Stimulated activated CD8-positive, alpha-beta memory T cell treated with anti-CD3 and anti-CD28 coated beads, Interleukin-12 subunit alpha, Interleukin-12 subunit beta, amount 100 ng/mL, for 24 hours (primary cell): ENCODE measurements around the gene SSU72.

Experiments
- DNase-seq: peaks from one replicate; pipeline ENCODE4 v3.0.0-alpha.2; 2020; ENCODE audit errors: extremely low read depth

Gene SSU72

GRCh38 chr1:1610796-1611195 is 36.1 kb upstream of the SSU72 start:
- DNase-seq, result no peak

GRCh38 chr1:1609822-1610485 is 35.3 kb upstream of the SSU72 start:
- no peak for DNase-seq

GRCh38 chr1:1606232-1606631 is 31.6 kb upstream of the SSU72 start:
- DNase-seq, result no peak

GRCh38 chr1:1605724-1606123 is 31.1 kb upstream of the SSU72 start:
- no peak for DNase-seq

GRCh38 chr1:1605034-1605591 is 30.4 kb upstream of the SSU72 start:
- DNase-seq, result no peak

- no peak for DNase-seq
Measured at GRCh38 chr1:1604374-1605033, 29.8 kb upstream of the SSU72 start.

- DNase-seq, result no peak
Measured at GRCh38 chr1:1603671-1604373, 29.2 kb upstream of the SSU72 start.

GRCh38 chr1:1602968-1603506 is 28.4 kb upstream of the SSU72 start:
- no peak for DNase-seq

- DNase-seq, result no peak
Measured at GRCh38 chr1:1602304-1602967, 27.8 kb upstream of the SSU72 start.

- no peak for DNase-seq
Measured at GRCh38 chr1:1601564-1602303, 27.1 kb upstream of the SSU72 start.

- no peak for DNase-seq
Measured at GRCh38 chr1:1600861-1601563, 26.3 kb upstream of the SSU72 start.

- DNase-seq, result no peak
Measured at GRCh38 chr1:1599935-1600860, 25.5 kb upstream of the SSU72 start, which contains the start of gene FNDC10. Gene FNDC10 (minus strand): TSS chr1:1600135. CDS start chr1:1600015, 120 bp downstream.

- no peak for DNase-seq
Measured at GRCh38 chr1:1599030-1599934, 24.6 kb upstream of the SSU72 start.

- DNase-seq, result no peak
Measured at GRCh38 chr1:1598720-1599029, 24.0 kb upstream of the SSU72 start.

GRCh38 chr1:1598051-1598719 is 23.5 kb upstream of the SSU72 start:
- DNase-seq, result no peak

- DNase-seq, result no peak
Measured at GRCh38 chr1:1597275-1597930, 22.7 kb upstream of the SSU72 start.

GRCh38 chr1:1596493-1597274 is 22.0 kb upstream of the SSU72 start:
- no peak for DNase-seq
